ENCODE data around the gene MYADML2.

MYADML2 gene

DNA sequence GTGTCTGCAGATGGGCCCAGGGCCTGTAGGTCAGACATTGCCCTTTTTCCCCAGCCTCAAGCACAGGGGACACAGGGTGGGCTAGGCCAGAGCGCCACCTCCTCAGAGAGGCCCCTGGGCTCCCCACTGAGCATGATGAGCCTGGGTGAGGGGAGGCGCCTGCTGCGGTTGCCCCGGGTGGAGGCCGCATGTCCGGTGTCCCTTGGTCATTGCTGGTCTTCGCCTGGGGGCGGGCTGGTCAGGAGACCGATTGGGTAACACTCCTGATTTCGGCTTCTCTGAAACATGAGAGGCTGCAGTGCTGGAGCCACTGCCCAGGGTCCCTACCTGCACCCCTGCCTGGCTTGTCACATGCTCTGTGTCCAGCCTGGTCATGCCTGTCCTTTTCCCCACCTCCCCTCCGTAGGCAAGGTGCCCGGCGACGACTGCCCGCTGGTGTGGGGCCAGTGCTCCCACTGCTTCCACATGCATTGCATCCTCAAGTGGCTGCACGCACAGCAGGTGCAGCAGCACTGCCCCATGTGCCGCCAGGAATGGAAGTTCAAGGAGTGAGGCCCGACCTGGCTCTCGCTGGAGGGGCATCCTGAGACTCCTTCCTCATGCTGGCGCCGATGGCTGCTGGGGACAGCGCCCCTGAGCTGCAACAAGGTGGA lies 47.4 kb downstream of the MYADML2 start:
- no peak for DNase-seq (ENCODE audit: low spot score)

DNA sequence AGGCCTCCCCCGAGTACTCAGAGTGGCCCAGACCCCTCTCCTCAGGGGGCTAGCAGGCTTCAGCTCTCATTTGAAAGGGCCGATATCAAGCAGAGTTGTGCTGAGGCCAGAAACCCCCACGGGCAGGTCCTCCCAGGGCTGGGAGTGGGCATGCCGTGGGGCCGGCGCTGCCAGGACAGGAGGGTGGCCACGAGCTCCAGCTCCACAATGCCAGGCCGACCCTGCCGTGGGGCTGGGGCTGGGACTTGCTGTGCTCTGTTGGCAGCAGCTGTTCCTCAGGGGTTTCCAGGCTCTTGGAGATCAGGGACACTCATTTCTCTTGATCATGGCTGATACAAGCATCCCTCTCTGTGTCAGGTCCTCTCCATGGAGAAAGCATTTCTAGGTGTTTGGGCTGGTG lies 48.1 kb downstream of the MYADML2 start:
- no peak for DNase-seq (ENCODE audit: low spot score)

DNA sequence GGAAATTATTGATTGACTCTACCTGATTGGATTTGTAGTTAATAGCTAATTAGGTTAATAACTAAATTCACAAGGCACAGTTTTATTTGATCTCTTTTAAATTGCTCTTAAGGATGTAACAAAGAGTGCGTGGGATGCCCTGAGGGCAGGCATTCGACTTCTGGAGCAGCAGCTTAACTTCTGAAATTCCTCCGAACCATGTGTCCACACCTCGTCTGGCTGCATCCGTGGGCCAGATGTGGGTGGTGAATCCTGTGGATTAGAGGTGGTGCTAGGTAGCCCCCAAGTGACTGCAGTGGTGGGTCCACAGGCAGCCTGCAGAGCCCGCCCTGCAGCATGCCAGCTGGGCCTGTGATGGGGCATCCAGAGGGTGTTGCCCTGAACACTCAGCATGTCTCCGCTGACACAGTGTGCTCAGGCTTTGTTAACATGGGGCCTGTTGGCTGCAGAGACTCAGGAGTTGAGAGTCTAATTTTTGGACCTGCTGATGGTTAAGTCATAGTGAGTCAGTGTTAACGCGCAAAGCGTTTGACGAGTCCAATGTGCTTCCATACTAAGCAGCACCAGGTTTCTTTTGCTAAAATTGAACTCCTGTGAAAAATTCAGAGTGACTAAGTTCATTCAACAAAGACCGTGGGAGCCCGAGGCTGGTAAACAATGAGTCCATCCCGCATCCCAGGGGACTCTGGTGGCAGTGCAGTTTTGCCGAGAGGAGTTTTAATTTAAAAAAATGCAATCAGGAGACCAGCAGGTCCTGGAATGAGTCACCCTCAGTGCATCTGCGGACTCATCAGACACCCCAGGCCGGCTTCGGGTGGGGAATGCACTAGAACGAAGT lies 48.8 kb downstream of the MYADML2 start:
- no peak for DNase-seq (ENCODE audit: low spot score)

DNA sequence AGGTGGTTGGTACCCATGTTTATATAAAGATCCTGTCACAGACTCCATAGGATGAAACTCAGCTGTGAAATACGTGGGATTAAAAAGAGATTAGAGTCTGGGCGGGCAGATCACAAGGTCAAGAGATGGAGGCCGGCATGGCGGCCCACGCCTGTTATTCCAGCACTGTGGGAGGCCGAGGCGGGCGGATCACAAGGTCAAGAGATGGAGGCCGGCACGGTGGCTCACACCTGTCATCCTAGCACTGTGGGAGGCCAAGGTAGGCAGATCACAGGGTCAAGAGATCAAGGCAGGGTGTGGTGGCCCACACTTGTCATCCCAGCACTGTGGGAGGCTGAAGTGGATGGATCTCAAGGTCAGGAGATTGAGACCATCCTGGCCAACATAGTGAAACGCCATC lies 51.6 kb downstream of the MYADML2 start:
- no peak for DNase-seq (ENCODE audit: low spot score)

DNA sequence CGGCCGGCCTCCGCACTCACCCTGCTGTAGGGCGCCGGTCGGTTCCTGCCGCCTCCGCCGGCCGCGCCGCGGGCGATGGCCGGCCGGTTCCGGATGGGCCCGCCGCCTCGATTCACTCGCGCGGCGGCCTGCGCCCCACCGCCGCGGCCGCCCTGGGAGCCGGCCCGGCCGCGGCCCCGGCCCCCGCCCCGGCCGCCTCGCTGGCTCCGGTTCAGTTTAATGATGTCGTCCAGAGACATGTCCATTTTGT lies 55.8 kb downstream of the MYADML2 start:
- DNase-seq (ENCODE audit: low spot score), result no peak

DNA sequence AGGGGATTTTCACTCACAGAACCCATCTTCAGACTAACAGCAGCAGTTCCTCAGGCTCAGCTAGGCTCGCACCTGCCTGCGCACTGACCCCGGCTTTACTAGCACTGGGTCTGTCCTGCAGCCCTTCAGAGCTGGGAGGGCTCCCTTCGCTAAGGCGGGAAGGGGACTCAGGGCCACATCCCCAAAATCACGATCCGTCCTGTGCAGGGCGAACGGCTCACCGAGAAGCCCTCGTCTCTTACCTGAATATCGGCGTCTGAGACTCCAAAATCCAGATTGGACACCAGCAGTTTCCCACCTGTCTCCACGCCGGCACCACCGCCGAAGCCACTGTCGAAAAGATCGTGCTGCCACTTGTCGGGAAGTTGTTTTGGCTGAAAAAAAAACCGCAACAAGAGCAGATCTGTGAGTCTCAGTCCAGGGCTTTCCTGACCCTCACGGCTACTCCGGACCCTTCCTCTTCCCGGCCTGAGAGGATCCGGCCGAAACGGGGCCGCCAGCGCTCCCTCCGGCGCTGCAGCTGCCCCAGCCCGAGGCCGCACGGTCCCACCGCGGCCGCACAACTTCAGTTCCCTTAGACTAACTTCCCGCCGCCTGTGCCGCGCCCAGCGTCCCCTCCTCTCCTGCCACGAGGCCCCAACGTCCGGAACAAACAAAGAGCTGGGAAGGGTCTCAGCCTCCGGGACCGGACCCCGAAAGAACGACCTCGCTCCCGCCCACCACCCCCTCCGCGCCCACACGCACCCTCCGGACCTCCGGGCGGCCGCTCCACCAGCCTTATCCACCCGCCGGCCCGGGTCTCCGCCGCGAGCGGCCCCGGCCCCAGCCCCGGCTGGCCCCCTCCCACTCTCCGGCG lies 56.4 kb downstream of the MYADML2 start:
- DNase-seq (ENCODE audit: low spot score), result no peak

All from NAMALWA (cell line).